Loucy (cell line): ENCODE data around the gene SCARB1.

ENCODE experiments used
- H2AFZ ChIP-seq: fragments of 200-600 bp; sonication (generic); 2 replicates; pipeline ENCODE4 v1.6.0; 2016; ENCODE audit warnings: antibody characterized with exemption, mild to moderate bottlenecking, low read length, moderate library complexity
- H3F3A ChIP-seq: fragments of 200-600 bp; 2 replicates; pipeline ENCODE4 v1.6.0; 2016; ENCODE audit warnings: antibody characterized with exemption, low read depth, mild to moderate bottlenecking
- H3K27me3 ChIP-seq: fragments of 200-600 bp; sonication (generic); 2 replicates; pipeline ENCODE4 v1.6.1; 2014; ENCODE audit warnings: low read length, mild to moderate bottlenecking; ENCODE audit not compliant: insufficient read depth, poor library complexity, severe bottlenecking
- H3K36me3 ChIP-seq: fragments of 200-600 bp; sonication (generic); 2 replicates; pipeline ENCODE4 v1.6.1; 2016; ENCODE audit warnings: low read length; ENCODE audit not compliant: insufficient read depth
- H3K4me1 ChIP-seq: fragments of 200-600 bp; sonication (generic); 2 replicates; pipeline ENCODE4 v1.5.1; 2014; ENCODE audit warnings: low read length, mild to moderate bottlenecking; ENCODE audit not compliant: insufficient read depth, poor library complexity, severe bottlenecking
- H3K4me2 ChIP-seq: fragments of 200-600 bp; sonication (generic); 2 replicates; pipeline ENCODE4 v1.6.0; 2014; ENCODE audit warnings: antibody characterized with exemption, low read length, low read depth, mild to moderate bottlenecking; ENCODE audit not compliant: poor library complexity, severe bottlenecking
- H3K4me3 ChIP-seq: fragments of 200-600 bp; sonication (generic); 2 replicates; pipeline ENCODE4 v1.5.1; 2014; ENCODE audit warnings: low read length, mild to moderate bottlenecking, mixed read lengths; ENCODE audit not compliant: poor library complexity, severe bottlenecking
- H3K79me2 ChIP-seq: fragments of 200-600 bp; sonication (generic); 2 replicates; pipeline ENCODE4 v1.6.1; 2014; ENCODE audit warnings: low read length; ENCODE audit not compliant: insufficient read depth
- H3K9ac ChIP-seq: fragments of 200-600 bp; sonication (generic); 2 replicates; pipeline ENCODE4 v1.6.0; 2014; ENCODE audit warnings: mild to moderate bottlenecking, low read depth, low read length, moderate library complexity; ENCODE audit not compliant: poor library complexity, severe bottlenecking
- H3K9me2 ChIP-seq: fragments of 200-600 bp; sonication (generic); replicated peaks from 2 replicates; pipeline ENCODE4 v1.6.1; 2016; ENCODE audit warnings: low read depth, low read length, mixed read lengths
- H3K9me3 ChIP-seq: fragments of 200-600 bp; sonication (generic); 2 replicates; pipeline ENCODE4 v1.6.1; 2014; ENCODE audit warnings: mild to moderate bottlenecking, antibody characterized with exemption, low read length, low read depth; ENCODE audit not compliant: insufficient read depth
- H4K20me1 ChIP-seq: fragments of 200-600 bp; sonication (generic); 2 replicates; pipeline ENCODE4 v1.6.0; 2014; ENCODE audit warnings: antibody characterized with exemption, low read length, mild to moderate bottlenecking; ENCODE audit not compliant: insufficient read depth, poor library complexity, severe bottlenecking
- EZH2phosphoT487 ChIP-seq: fragments of 200-600 bp; IDR thresholded peaks from 2 replicates; pipeline ENCODE4 v1.6.1; 2018; ENCODE audit warnings: antibody characterized with exemption, mild to moderate bottlenecking, moderate library complexity, borderline replicate concordance
- TF ChIP-seq, protein P1 (sequence below): fragments of 200-600 bp; sonication (generic); conservative IDR thresholded peaks from 2 replicates; pipeline ENCODE4 v1.5.1; 2014; ENCODE audit warnings: mild to moderate bottlenecking, antibody characterized with exemption, low read length

The SCARB1 gene

DNA sequence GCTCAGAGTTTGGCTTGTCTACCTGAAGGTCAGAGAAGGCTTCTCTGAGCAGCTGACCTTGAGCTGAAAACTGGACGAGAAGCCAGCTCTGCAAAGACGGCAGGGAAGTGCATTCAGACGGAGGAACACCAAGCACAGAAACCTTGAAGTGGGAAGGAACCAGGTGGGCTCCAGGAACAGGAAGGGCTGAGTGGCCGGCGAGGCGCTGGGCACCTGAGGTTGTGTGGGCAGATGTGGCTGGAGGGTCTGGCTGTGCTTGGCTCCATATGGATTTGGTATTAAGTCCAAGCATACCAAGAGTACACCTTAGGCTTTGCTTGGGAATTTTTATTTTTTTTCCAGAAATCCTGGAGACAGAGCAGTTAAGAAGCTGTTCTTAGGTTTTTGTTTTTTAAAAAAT lies 130.6 kb downstream of the SCARB1 start:
- no peak overlapping the region for H3K4me3 ChIP-seq
- H3K79me2 ChIP-seq, result no peaks in the 10 kb centered on the region
- no peaks in the 10 kb centered on the region for H3K27me3 ChIP-seq
- H3K4me1 ChIP-seq, result no peaks in the 10 kb centered on the region
- H3K4me2 ChIP-seq, result no peak overlapping the region
- H3K36me3 ChIP-seq, result no peaks in the 10 kb centered on the region
- no peaks in the 10 kb centered on the region for H4K20me1 ChIP-seq
- no peak overlapping the region for H3K9ac ChIP-seq
- TF ChIP-seq EZH2phosphoT487, result no peak
- TF ChIP-seq, protein P1, sequence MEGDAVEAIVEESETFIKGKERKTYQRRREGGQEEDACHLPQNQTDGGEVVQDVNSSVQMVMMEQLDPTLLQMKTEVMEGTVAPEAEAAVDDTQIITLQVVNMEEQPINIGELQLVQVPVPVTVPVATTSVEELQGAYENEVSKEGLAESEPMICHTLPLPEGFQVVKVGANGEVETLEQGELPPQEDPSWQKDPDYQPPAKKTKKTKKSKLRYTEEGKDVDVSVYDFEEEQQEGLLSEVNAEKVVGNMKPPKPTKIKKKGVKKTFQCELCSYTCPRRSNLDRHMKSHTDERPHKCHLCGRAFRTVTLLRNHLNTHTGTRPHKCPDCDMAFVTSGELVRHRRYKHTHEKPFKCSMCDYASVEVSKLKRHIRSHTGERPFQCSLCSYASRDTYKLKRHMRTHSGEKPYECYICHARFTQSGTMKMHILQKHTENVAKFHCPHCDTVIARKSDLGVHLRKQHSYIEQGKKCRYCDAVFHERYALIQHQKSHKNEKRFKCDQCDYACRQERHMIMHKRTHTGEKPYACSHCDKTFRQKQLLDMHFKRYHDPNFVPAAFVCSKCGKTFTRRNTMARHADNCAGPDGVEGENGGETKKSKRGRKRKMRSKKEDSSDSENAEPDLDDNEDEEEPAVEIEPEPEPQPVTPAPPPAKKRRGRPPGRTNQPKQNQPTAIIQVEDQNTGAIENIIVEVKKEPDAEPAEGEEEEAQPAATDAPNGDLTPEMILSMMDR, result no peak
- no peak overlapping the region for H2AFZ ChIP-seq
- H3K9me3 ChIP-seq, result no peaks in the 10 kb centered on the region
- H3K9me2 ChIP-seq, result no peaks in the 10 kb centered on the region
- H3F3A ChIP-seq, result no peaks in the 10 kb centered on the region

DNA sequence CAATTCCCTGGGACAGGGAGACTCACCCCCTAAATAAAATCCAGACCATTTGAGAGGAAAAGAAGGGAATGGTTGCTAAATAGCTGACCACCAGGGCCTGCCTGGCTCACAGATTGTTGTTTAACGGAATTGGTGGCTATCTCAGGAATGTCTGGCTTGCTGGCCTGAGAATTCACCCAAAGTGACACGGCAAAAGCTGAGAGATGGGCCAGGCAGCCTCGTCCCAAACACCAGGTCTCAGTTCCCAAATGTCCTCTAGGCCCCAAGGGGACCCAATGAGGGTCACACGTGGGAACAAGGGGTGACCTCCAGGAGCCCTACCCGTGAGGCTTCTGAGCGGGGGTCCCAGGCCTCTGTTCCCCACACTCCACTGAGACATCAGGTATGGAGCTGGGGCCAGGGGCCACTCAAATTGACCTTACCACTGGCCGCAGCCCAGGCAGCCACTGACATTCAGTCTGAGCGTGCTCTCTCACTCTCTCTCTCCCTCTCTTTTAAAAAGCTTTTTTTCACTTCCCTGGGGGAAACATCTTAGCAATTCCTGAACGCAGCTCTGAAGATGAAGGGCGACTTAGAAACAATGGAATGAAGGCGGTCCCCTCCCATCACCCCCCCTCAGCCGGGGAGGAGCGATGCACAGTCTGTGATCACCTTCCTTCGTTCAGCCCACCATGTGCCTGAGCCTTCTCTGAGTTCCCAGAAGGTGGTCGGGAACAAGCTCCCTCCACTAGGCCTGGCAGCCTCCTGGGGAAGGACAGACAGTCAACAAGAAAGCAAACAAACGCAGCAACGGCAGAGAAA lies 131.2 kb downstream of the SCARB1 start:
- Histone ChIP-seq H4K20me1 (no peaks in the 10 kb centered on the region), H3K9ac (no peak overlapping the region), H3K27me3 (no peaks in the 10 kb centered on the region), H3F3A (no peaks in the 10 kb centered on the region), H2AFZ (no peak overlapping the region), H3K4me2 (no peak overlapping the region), H3K4me1 (no peaks in the 10 kb centered on the region), H3K36me3 (no peaks in the 10 kb centered on the region), H3K9me3 (no peaks in the 10 kb centered on the region), H3K9me2 (no peaks in the 10 kb centered on the region), H3K4me3 (no peak overlapping the region), H3K79me2 (no peaks in the 10 kb centered on the region)
- no peak for TF ChIP-seq EZH2phosphoT487
- TF ChIP-seq, protein P1, result no peak

DNA sequence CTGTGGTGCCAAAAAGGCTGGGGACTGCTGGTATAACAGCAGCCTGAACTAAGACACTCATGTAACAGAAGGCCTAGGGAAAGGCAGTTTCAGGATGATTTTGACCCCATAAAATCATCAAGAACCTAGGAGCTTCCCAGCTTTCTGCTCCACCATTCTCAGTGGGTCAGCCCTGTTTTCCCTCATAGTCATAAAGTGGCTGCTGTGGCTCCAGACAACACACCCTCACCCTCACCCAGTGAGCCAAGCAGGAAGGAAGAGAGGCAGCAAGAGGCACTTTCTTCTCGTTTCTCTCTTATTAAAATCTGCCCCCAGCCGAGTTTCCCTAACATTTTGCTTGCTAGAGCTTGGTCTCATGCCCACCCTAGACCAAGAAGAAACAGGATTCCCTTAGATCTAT lies 131.8 kb downstream of the SCARB1 start:
- no peaks in the 10 kb centered on the region for H3K9me3 ChIP-seq
- no peaks in the 10 kb centered on the region for H3K27me3 ChIP-seq
- no peak overlapping the region for H3K9ac ChIP-seq
- no peaks in the 10 kb centered on the region for H3K79me2 ChIP-seq
- H4K20me1 ChIP-seq, result no peaks in the 10 kb centered on the region
- H3K9me2 ChIP-seq, result no peaks in the 10 kb centered on the region
- H3F3A ChIP-seq, result no peaks in the 10 kb centered on the region
- TF ChIP-seq, protein P1, result no peak
- no peak for TF ChIP-seq EZH2phosphoT487
- H2AFZ ChIP-seq, result no peak overlapping the region
- no peaks in the 10 kb centered on the region for H3K4me1 ChIP-seq
- H3K4me3 ChIP-seq, result no peak overlapping the region
- H3K4me2 ChIP-seq, result no peak overlapping the region
- H3K36me3 ChIP-seq, result no peaks in the 10 kb centered on the region
